Trophoblast cell (in vitro differentiated cells and primary cell): Measurements from ENCODE around the gene APBA3.
"Not testable (repeated sequence)": the region's sequence is repeated elsewhere in the genome, so short reads cannot be mapped to it uniquely, and the experiment has no call there.

Experiments used
- DNase-seq, 2 donors: peaks; one replicate each; pipeline ENCODE4 v3.0.0-alpha.2; 2016
- H2AFZ ChIP-seq: 2 replicates; pipeline ENCODE4 v1.6.1; 2013; ENCODE audit warnings: low read length, moderate library complexity, mild to moderate bottlenecking; ENCODE audit not compliant: insufficient read depth, poor library complexity
- H2AK5ac ChIP-seq: 2 replicates; pipeline ENCODE4 v1.6.1; 2013; ENCODE audit warnings: mild to moderate bottlenecking, low read length
- H2BK120ac ChIP-seq: 2 replicates; pipeline ENCODE4 v1.6.1; 2013; ENCODE audit warnings: low read length, mild to moderate bottlenecking, moderate library complexity; ENCODE audit not compliant: insufficient read depth, poor library complexity
- H2BK12ac ChIP-seq: 2 replicates; pipeline ENCODE4 v1.6.1; 2013; ENCODE audit warnings: mild to moderate bottlenecking, low read length, moderate library complexity
- H2BK5ac ChIP-seq: 2 replicates; pipeline ENCODE4 v1.6.1; 2013; ENCODE audit warnings: low read length, low read depth, moderate library complexity, mild to moderate bottlenecking; ENCODE audit not compliant: poor library complexity
- H3K14ac ChIP-seq: 2 replicates; pipeline ENCODE4 v1.6.1; 2013; ENCODE audit warnings: mild to moderate bottlenecking, low read length
- H3K18ac ChIP-seq: 2 replicates; pipeline ENCODE4 v1.6.1; 2013; ENCODE audit warnings: mild to moderate bottlenecking, low read length
- H3K23ac ChIP-seq: 2 replicates; pipeline ENCODE4 v1.6.1; 2013; ENCODE audit warnings: low read length
- H3K27ac ChIP-seq: 2 replicates; pipeline ENCODE4 v1.5.1; 2013; ENCODE audit warnings: low read depth, mild to moderate bottlenecking, inconsistent platforms, low read length, moderate library complexity
- H3K27me3 ChIP-seq: 2 replicates; pipeline ENCODE4 v1.6.1; 2013; ENCODE audit warnings: inconsistent platforms, mild to moderate bottlenecking, low read length, moderate library complexity; ENCODE audit not compliant: insufficient read depth
- H3K36me3 ChIP-seq, 2 experiments: 1 replicate in 1 of 2; 2 replicates in 1 of 2; pipeline ENCODE4 v1.6.1; 2013; ENCODE audit warnings: low read length in 2 of 2, mild to moderate bottlenecking in 2 of 2, moderate library complexity in 1 of 2; ENCODE audit not compliant: insufficient read depth in 2 of 2, control insufficient read depth in 1 of 2
- H3K4ac ChIP-seq: 2 replicates; pipeline ENCODE4 v1.6.1; 2013; ENCODE audit warnings: low read depth, mild to moderate bottlenecking, low read length, moderate library complexity
- H3K4me1 ChIP-seq, 2 experiments: 1 replicate in 1 of 2; 2 replicates in 1 of 2; pipeline ENCODE4 v1.6.1; 2013; ENCODE audit warnings: low read length in 2 of 2, mild to moderate bottlenecking in 2 of 2, moderate library complexity in 1 of 2; ENCODE audit not compliant: insufficient read depth in 2 of 2, control insufficient read depth in 1 of 2
- H3K4me2 ChIP-seq: 2 replicates; pipeline ENCODE4 v1.6.1; 2013; ENCODE audit warnings: inconsistent platforms, mild to moderate bottlenecking, low read length, moderate library complexity
- H3K4me3 ChIP-seq: 2 replicates; pipeline ENCODE4 v1.5.1; 2013; ENCODE audit warnings: mild to moderate bottlenecking, low read depth, low read length, inconsistent platforms
- H3K79me1 ChIP-seq: one replicate; pipeline ENCODE4 v1.6.1; 2013; ENCODE audit warnings: low read length
- H3K79me2 ChIP-seq: 2 replicates; pipeline ENCODE4 v1.6.1; 2013; ENCODE audit warnings: low read length, mild to moderate bottlenecking; ENCODE audit not compliant: control insufficient read depth, insufficient read depth, poor library complexity
- H3K9ac ChIP-seq: 2 replicates; pipeline ENCODE4 v1.6.1; 2013; ENCODE audit warnings: mild to moderate bottlenecking, low read length
- H3K9me3 ChIP-seq: 2 replicates; pipeline ENCODE4 v1.6.1; 2013; ENCODE audit warnings: low read depth, mild to moderate bottlenecking, control low read depth, inconsistent platforms, low read length; ENCODE audit not compliant: insufficient read depth
- H4K12ac ChIP-seq: 2 replicates; pipeline ENCODE4 v1.6.1; 2013; ENCODE audit warnings: low read depth, mild to moderate bottlenecking, low read length, moderate library complexity
- H4K8ac ChIP-seq: 2 replicates; pipeline ENCODE4 v1.6.1; 2013; ENCODE audit warnings: low read depth, mild to moderate bottlenecking, low read length, moderate library complexity
- H4K91ac ChIP-seq: one replicate; pipeline ENCODE4 v1.6.1; 2013; ENCODE audit warnings: low read depth, mild to moderate bottlenecking, low read length, moderate library complexity
- WGBS: extraction: QIAGEN DNeasy Blood & Tissue Kit; methylation state at CpG from one replicate; pipeline ENCODE4 v1.1.7; 2013; ENCODE audit warnings: missing lambda C conversion rate; ENCODE audit not compliant: insufficient read length, insufficient coverage; ENCODE audit errors: extremely low coverage; 5-methylcytosine and 5-hydroxymethylcytosine counted together

The APBA3 gene

GRCh38 chr19:3768015-3768747, 6.7 kb upstream of the APBA3 start:
- H3K18ac ChIP-seq: no peak overlapping the region
- H3K4me3 ChIP-seq: no peak overlapping the region
- H3K9me3 ChIP-seq: no peaks in the 10 kb centered on the region
- no peak overlapping the region for H4K12ac ChIP-seq
- H3K23ac ChIP-seq: no peak overlapping the region
- no CpG with 5 or more reads among the region's 25 CpGs for whole genome bisulfite sequencing
- no peak overlapping the region for H3K27ac ChIP-seq
- H3K4me1 ChIP-seq: no peaks in the 10 kb centered on the region
- H4K8ac ChIP-seq: no peak overlapping the region
- H3K4me2 ChIP-seq: no peak overlapping the region
- H3K14ac ChIP-seq: no peak overlapping the region
- H2BK12ac ChIP-seq: no peak overlapping the region
- no peak overlapping the region for H2AK5ac ChIP-seq
- H3K4ac ChIP-seq: no peak overlapping the region
- no peak overlapping the region for H2AFZ ChIP-seq
- peaks cover 20 to 24% of the 10 kb centered on the region in 2 experiments for H3K36me3 ChIP-seq
- no peak overlapping the region for H3K9ac ChIP-seq
- no peak for DNase-seq
- H4K91ac ChIP-seq: no peak overlapping the region
- no peak overlapping the region for H2BK5ac ChIP-seq
- H3K79me1 ChIP-seq: no peaks in the 10 kb centered on the region
- no peak overlapping the region for H2BK120ac ChIP-seq
- H3K79me2 ChIP-seq: no peaks in the 10 kb centered on the region
- H3K27me3 ChIP-seq: no peaks in the 10 kb centered on the region

DNA sequence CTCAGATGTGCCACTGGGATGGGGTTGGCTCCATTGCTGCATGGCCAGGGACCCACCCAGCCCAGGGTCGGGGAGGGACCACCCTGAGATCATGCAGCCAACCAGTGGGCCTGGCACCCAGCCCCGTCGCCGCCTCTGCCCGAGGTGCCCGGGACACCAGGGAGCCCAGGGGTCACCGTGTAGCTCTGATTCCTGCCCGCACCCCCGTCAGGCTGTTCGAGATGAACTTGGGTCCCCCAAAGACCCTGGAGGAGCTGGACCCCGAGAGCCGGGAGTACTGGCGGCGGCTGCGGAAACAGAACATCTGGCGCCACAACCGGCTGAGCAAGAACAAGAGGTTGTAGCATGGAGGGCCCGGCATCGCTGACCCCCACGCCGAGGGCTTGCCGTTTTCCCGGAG, 5.6 kb upstream of the APBA3 start:
- Histone ChIP-seq H3K36me3 (peaks cover 20 to 24% of the 10 kb centered on the region in 2 experiments), H3K9me3 (no peaks in the 10 kb centered on the region), H2BK12ac (no peak overlapping the region), H2BK120ac (no peak overlapping the region), H3K14ac (no peak overlapping the region), H3K27me3 (no peaks in the 10 kb centered on the region), H3K4ac (no peak overlapping the region), H4K91ac (no peak overlapping the region), H3K79me2 (peaks cover 2% of the 10 kb centered on the region), H3K4me3 (no peak overlapping the region), H3K27ac (no peak overlapping the region), H3K18ac (no peak overlapping the region), H3K23ac (no peak overlapping the region), H2BK5ac (no peak overlapping the region), H4K12ac (no peak overlapping the region), H3K4me1 (no peaks in the 10 kb centered on the region), H2AK5ac (no peak overlapping the region), H2AFZ (no peak overlapping the region), H3K79me1 (peaks cover 2% of the 10 kb centered on the region), H4K8ac (no peak overlapping the region), H3K9ac (no peak overlapping the region), H3K4me2 (no peak overlapping the region)
- no peak for DNase-seq
- no CpG with 5 or more reads among the region's 23 CpGs for WGBS

- peaks cover 20 to 24% of the 10 kb centered on the region in 2 experiments for H3K36me3 ChIP-seq
These were observed 5.0 kb upstream of the APBA3 start for GRCh38 chr19:3766520-3766919.

DNA sequence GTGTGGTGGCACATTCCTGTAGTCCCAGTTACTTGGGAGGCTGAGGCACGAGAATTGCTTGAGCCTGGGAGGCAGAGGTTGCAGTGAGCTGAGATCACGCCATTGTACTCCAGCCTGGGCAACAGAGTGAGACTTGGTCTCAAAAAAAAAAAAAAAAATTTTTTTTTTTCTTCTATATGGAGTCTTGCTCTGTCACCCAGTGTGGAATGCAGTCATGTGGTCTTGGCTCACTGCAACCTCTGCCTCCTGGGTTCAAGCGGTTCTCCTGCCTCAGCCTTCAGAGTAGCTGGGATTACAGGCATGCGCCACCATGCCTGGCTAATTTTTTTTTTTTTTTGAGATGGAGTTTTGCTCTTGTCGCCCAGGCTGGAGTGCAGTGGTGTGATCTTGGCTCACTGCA, 4.3 kb upstream of the APBA3 start:
- not testable (repeated sequence) for H3K27me3 ChIP-seq, H3K4me2 ChIP-seq, H3K18ac ChIP-seq, H3K79me1 ChIP-seq, H3K4ac ChIP-seq, H4K12ac ChIP-seq, H3K23ac ChIP-seq, H2BK120ac ChIP-seq, H3K9me3 ChIP-seq, H3K4me1 ChIP-seq, H3K4me3 ChIP-seq, H3K14ac ChIP-seq, H4K8ac ChIP-seq, H3K9ac ChIP-seq, H3K27ac ChIP-seq, H4K91ac ChIP-seq, H2BK5ac ChIP-seq, DNase-seq, H2BK12ac ChIP-seq, H3K79me2 ChIP-seq, H2AFZ ChIP-seq, H2AK5ac ChIP-seq
- WGBS: no CpG with 5 or more reads among the region's 5 CpGs
- H3K36me3 ChIP-seq: peaks cover 20 to 24% of the 10 kb centered on the region in 2 experiments

More at GRCh38 chr19:3766520-3766919, 5.0 kb upstream of the APBA3 start:
- no peak overlapping the region for H2BK5ac ChIP-seq
- H3K27ac ChIP-seq: no peak overlapping the region
- H3K27me3 ChIP-seq: no peaks in the 10 kb centered on the region
- H3K79me2 ChIP-seq: peaks cover 2% of the 10 kb centered on the region
- no peak overlapping the region for H2BK120ac ChIP-seq
- WGBS: no CpG with 5 or more reads among the region's 7 CpGs
- H4K12ac ChIP-seq: no peak overlapping the region
- H3K4ac ChIP-seq: no peak overlapping the region
- no peak overlapping the region for H4K91ac ChIP-seq
- no peak for DNase-seq
- H3K9me3 ChIP-seq: no peaks in the 10 kb centered on the region
- no peak overlapping the region for H3K4me3 ChIP-seq
- H3K4me1 ChIP-seq: no peaks in the 10 kb centered on the region
- H3K79me1 ChIP-seq: peaks cover 2% of the 10 kb centered on the region
- no peak overlapping the region for H3K14ac ChIP-seq
- H2AFZ ChIP-seq: no peak overlapping the region
- no peak overlapping the region for H3K18ac ChIP-seq
- no peak overlapping the region for H3K23ac ChIP-seq
- no peak overlapping the region for H3K4me2 ChIP-seq
- H2AK5ac ChIP-seq: no peak overlapping the region
- H3K9ac ChIP-seq: no peak overlapping the region
- no peak overlapping the region for H4K8ac ChIP-seq
- H2BK12ac ChIP-seq: no peak overlapping the region
